ENCODE measurements around the gene USF1.
A peak's percentile ranks its signal among the peaks of the same experiment; 100 is the strongest.
"Not testable (repeated sequence)": the region's sequence is repeated elsewhere in the genome, so short reads cannot be mapped to it uniquely, and the experiment has no call there.

USF1 gene

GRCh38 chr1:161079436-161080110, 33.8 kb upstream of the USF1 start:
- DNase-seq (ENCODE audit: low read depth in 1 of 2, low spot score in 1 of 2): no peak

DNA sequence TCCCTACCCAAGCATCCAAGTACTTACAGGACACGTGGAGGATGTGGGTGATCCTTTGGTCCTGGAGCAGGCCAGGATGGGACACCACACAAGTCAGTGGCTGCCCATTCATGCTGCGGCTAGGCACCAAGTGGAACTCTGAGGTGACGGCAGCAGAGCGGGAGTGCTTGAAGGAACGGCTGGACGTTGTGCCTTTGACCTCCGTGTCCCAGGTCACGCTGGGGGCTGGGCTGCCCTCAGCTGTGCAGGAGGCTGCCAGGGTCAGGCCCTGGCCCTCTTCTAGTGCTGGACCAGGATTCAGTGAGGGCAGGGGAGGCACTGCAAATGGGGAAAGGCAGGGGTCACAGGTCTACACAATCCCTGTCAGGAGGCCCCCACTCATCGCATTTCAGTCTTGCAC, 31.6 kb upstream of the USF1 start:
- DNase-seq (ENCODE audit: low read depth in 1 of 2, low spot score in 1 of 2): no peak

GRCh38 chr1:161076410-161076809, 30.6 kb upstream of the USF1 start:
- DNase-seq (ENCODE audit: low read depth in 1 of 2, low spot score in 1 of 2): no peak

GRCh38 chr1:161074676-161075368, 29.0 kb upstream of the USF1 start:
- no peak for DNase-seq (ENCODE audit: low read depth in 1 of 2, low spot score in 1 of 2)

- no peak for DNase-seq (ENCODE audit: low read depth in 1 of 2, low spot score in 1 of 2)
These were observed 27.8 kb upstream of the USF1 start for GRCh38 chr1:161073474-161074121.

GRCh38 chr1:161072751-161073449, 27.1 kb upstream of the USF1 start:
- no peak for DNase-seq (ENCODE audit: low read depth in 1 of 2, low spot score in 1 of 2)

DNA sequence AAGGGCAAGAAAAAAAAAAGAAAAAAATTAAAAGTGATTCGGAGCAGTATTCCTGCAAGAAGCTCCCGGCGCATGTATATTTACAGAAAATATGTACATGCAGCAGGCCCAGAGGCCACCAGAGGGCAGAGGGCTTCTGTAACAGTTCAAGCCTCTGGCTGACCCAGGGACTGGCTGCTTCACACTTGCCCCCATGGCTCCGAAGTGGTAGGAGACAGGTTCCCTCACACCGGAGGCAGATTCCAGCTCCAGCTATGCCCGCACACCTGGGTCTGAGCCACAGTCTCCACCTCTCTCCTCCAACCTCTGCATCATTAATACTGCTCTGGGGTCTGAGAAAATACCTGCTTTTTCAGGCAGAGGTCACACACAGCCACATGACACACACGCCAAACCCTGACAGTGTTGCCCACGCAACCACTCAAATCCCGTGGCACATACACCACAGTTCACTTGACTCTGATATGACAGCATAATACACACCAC, 26.2 kb upstream of the USF1 start:
- no peak for DNase-seq (ENCODE audit: low read depth in 1 of 2, low spot score in 1 of 2)

DNA sequence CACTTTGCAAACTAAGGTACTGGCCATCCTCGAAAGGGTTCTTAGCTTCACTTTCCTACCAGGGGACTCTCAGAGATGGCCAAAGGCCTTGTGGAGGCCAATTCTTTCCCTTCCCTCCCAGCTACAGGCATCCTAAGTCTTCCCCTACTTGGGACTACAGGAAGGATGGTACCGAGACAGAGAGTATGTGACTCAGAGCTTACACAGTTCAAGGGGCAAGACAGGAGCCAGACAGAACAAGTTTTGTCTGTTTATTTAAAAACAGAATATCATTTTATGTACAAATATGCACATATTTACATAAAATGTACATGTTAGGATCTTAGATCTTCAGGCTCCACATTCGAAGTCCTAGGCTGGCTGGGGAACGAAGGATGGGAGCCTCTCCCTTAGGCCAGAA, 25.0 kb upstream of the USF1 start:
- DNase-seq (ENCODE audit: low read depth in 1 of 2, low spot score in 1 of 2): no peak

GRCh38 chr1:161069731-161070270, 24.0 kb upstream of the USF1 start, which contains the start of gene ARHGAP30:
ARHGAP30 (minus strand) TSS chr1:161069891; CDS start chr1:161069624, 267 bp downstream.
- DNase-seq (ENCODE audit: low read depth in 1 of 2, low spot score in 1 of 2): peak; percentile 46 to 67

GRCh38 chr1:161069241-161069640, 23.5 kb upstream of the USF1 start:
- DNase-seq (ENCODE audit: low read depth in 1 of 2, low spot score in 1 of 2): no peak

DNA sequence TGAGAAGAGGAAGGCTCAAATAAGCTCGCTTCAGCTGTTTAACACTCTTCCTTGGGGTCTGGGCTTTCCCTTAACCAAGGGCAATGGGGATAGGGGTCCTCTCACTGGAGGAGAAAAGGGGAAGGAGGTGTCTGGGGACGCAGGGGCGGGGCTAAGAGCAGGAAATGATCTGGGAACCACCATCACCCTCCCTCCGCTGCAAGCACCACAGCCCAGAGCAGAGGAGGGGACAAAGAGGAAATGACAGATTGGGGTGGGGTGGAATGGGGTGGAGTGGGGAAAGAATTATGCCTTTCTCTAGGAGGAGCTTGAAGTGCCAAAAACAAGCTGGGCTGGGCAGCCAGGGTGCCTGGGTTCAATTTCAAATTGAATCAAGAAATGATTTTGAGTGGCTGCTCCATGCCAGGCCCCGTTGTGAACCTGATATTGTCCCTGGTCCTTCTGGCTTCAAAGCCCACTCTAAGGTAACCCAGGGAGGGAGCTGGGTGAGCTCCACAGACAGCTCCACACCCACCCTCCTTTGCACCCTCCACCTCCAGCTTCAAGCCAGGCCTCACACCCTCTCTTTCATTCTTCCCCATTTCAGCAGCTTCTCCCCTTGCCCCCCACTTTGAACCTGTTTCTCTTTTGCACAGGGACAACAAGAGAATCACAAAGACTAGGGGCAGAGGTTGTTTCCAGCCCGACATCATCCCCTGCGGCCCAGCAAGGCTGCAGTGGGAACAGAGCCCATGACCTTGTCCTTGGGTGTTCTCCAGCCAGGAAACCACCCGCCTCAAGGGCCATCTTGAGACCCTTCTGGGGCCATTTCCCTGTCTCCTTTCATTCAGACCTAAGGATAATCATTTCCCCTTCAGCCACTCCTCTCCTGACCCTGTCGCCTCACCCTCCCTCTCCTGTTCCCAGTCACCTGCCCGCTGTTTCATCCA, 22.8 kb upstream of the USF1 start:
- peak; percentile 49 to 66 for DNase-seq (ENCODE audit: low read depth in 1 of 2, low spot score in 1 of 2)

- no peak for DNase-seq (ENCODE audit: low read depth in 1 of 2, low spot score in 1 of 2)
These were observed 20.9 kb upstream of the USF1 start for GRCh38 chr1:161066694-161067093.

- DNase-seq (ENCODE audit: low read depth in 1 of 2, low spot score in 1 of 2): not testable (repeated sequence)
These were observed 19.9 kb upstream of the USF1 start for GRCh38 chr1:161065681-161066080.

- not testable (repeated sequence) for DNase-seq (ENCODE audit: low read depth in 1 of 2, low spot score in 1 of 2)
These were observed 18.2 kb upstream of the USF1 start for GRCh38 chr1:161063936-161064335.

- no peak for DNase-seq (ENCODE audit: low read depth in 1 of 2, low spot score in 1 of 2)
These were observed 15.6 kb upstream of the USF1 start for GRCh38 chr1:161061419-161061818.

GRCh38 chr1:161059293-161059692, 13.5 kb upstream of the USF1 start:
- DNase-seq (ENCODE audit: low read depth in 1 of 2, low spot score in 1 of 2): no peak

DNA sequence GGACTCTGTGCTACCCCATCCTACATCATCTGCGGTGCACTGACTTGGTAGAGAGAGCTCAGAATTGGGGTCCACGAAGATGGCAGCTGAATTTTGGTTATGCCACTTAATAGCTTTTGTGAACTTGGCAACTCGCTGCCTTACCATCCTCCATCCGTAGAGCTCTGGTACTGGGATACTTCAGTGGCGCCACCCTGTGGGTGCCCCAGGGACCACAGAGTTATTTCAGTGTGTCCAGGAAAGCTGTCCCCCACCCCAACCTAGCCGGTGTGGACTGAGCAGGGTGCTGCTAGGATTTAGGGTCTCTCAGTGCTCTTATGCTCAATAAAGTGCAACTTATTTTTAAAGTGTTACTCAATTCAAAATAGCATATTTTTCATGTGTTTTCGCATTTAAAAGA, 9.0 kb upstream of the USF1 start:
- DNase-seq (ENCODE audit: low read depth in 1 of 2, low spot score in 1 of 2): no peak

GRCh38 chr1:161054232-161054631, 8.5 kb upstream of the USF1 start:
- no peak for DNase-seq (ENCODE audit: low read depth in 1 of 2, low spot score in 1 of 2)

- DNase-seq (ENCODE audit: low read depth in 1 of 2, low spot score in 1 of 2): no peak
These were observed 7.1 kb upstream of the USF1 start for GRCh38 chr1:161052899-161053298.

DNA sequence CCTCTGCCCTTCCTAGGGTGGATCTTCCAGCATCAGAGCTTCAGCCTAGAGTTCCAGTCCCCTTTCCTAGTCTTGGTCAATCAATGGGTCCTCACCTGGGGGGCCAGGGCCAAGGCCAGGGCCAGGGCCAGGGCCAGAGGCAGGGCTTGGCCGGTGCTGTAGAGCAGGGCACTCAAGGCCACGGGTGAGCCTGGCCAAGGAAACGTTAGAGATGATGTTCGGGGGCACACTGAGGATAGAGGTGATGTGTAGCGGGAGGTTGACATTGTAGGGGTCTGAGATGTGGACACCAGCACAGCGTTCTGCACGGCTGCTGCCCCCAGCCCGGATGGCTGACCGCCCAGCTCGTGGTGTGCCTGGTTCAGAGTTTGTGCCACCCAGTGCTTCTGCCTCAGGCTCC, 5.4 kb upstream of the USF1 start:
- no peak for DNase-seq (ENCODE audit: low read depth in 1 of 2, low spot score in 1 of 2)
